MM.1S (cell line): ENCODE measurements around the gene DUS2.

Experiments
- EZH2 ChIP-seq: fragments of 300-600 bp; sonication (generic); optimal IDR thresholded peaks from 2 replicates; pipeline ENCODE3; 2017; ENCODE audit warnings: low read depth, mild to moderate bottlenecking, antibody characterized with exemption, low read length, mixed read lengths
- EZH2phosphoT487 ChIP-seq: fragments of 300-600 bp; sonication (generic); IDR thresholded peaks from 2 replicates; pipeline ENCODE4 v1.6.1; 2018; ENCODE audit warnings: antibody characterized with exemption, low read length
- TF ChIP-seq, protein P1 (sequence below): fragments of 300-600 bp; sonication (generic); IDR thresholded peaks from 2 replicates; pipeline ENCODE4 v1.5.1; 2016; ENCODE audit warnings: antibody characterized with exemption, low read length, mixed read lengths

DNA sequence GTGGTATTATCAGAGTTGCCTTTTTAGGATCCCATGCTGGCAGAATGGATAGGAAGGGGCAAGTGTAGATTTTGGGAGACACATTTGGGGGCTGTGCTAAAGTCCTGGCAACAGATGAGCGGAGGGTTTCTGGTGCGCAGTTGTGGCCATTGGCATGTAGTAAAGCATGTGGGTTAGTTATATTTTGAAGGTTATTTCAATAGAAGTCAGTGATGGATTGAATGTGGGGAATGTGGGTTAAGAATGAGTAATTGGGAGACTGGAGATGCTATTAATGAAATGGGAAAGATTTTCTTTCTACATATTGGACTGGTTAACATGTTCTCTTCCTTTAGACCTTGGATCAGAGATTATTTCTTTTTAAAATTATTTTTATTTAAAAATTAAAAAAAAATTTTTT, 10.0 kb downstream of the DUS2 start:
- TF ChIP-seq, protein P1, sequence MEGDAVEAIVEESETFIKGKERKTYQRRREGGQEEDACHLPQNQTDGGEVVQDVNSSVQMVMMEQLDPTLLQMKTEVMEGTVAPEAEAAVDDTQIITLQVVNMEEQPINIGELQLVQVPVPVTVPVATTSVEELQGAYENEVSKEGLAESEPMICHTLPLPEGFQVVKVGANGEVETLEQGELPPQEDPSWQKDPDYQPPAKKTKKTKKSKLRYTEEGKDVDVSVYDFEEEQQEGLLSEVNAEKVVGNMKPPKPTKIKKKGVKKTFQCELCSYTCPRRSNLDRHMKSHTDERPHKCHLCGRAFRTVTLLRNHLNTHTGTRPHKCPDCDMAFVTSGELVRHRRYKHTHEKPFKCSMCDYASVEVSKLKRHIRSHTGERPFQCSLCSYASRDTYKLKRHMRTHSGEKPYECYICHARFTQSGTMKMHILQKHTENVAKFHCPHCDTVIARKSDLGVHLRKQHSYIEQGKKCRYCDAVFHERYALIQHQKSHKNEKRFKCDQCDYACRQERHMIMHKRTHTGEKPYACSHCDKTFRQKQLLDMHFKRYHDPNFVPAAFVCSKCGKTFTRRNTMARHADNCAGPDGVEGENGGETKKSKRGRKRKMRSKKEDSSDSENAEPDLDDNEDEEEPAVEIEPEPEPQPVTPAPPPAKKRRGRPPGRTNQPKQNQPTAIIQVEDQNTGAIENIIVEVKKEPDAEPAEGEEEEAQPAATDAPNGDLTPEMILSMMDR = no peak
- TF ChIP-seq EZH2 = no peak
- TF ChIP-seq EZH2phosphoT487 = no peak
